Trophoblast cell (in vitro differentiated cells and primary cell): Measurements from ENCODE around the gene ARHGAP26.

Experiments
- DNase-seq, 2 donors: peaks; one replicate each; pipeline ENCODE4 v3.0.0-alpha.2; 2016
- H2AFZ ChIP-seq: 2 replicates; pipeline ENCODE4 v1.6.1; 2013; ENCODE audit warnings: low read length, moderate library complexity, mild to moderate bottlenecking; ENCODE audit not compliant: insufficient read depth, poor library complexity
- H2AK5ac ChIP-seq: 2 replicates; pipeline ENCODE4 v1.6.1; 2013; ENCODE audit warnings: mild to moderate bottlenecking, low read length
- H2BK120ac ChIP-seq: 2 replicates; pipeline ENCODE4 v1.6.1; 2013; ENCODE audit warnings: low read length, mild to moderate bottlenecking, moderate library complexity; ENCODE audit not compliant: insufficient read depth, poor library complexity
- H2BK12ac ChIP-seq: 2 replicates; pipeline ENCODE4 v1.6.1; 2013; ENCODE audit warnings: mild to moderate bottlenecking, low read length, moderate library complexity
- H2BK5ac ChIP-seq: 2 replicates; pipeline ENCODE4 v1.6.1; 2013; ENCODE audit warnings: low read length, low read depth, moderate library complexity, mild to moderate bottlenecking; ENCODE audit not compliant: poor library complexity
- H3K14ac ChIP-seq: 2 replicates; pipeline ENCODE4 v1.6.1; 2013; ENCODE audit warnings: mild to moderate bottlenecking, low read length
- H3K18ac ChIP-seq: 2 replicates; pipeline ENCODE4 v1.6.1; 2013; ENCODE audit warnings: mild to moderate bottlenecking, low read length
- H3K23ac ChIP-seq: 2 replicates; pipeline ENCODE4 v1.6.1; 2013; ENCODE audit warnings: low read length
- H3K27ac ChIP-seq: 2 replicates; pipeline ENCODE4 v1.5.1; 2013; ENCODE audit warnings: low read depth, mild to moderate bottlenecking, inconsistent platforms, low read length, moderate library complexity
- H3K27me3 ChIP-seq: 2 replicates; pipeline ENCODE4 v1.6.1; 2013; ENCODE audit warnings: inconsistent platforms, mild to moderate bottlenecking, low read length, moderate library complexity; ENCODE audit not compliant: insufficient read depth
- H3K36me3 ChIP-seq, 2 experiments: 1 replicate in 1 of 2; 2 replicates in 1 of 2; pipeline ENCODE4 v1.6.1; 2013; ENCODE audit warnings: low read length in 2 of 2, mild to moderate bottlenecking in 2 of 2, moderate library complexity in 1 of 2; ENCODE audit not compliant: insufficient read depth in 2 of 2, control insufficient read depth in 1 of 2
- H3K4ac ChIP-seq: 2 replicates; pipeline ENCODE4 v1.6.1; 2013; ENCODE audit warnings: low read depth, mild to moderate bottlenecking, low read length, moderate library complexity
- H3K4me1 ChIP-seq, 2 experiments: 1 replicate in 1 of 2; 2 replicates in 1 of 2; pipeline ENCODE4 v1.6.1; 2013; ENCODE audit warnings: low read length in 2 of 2, mild to moderate bottlenecking in 2 of 2, moderate library complexity in 1 of 2; ENCODE audit not compliant: insufficient read depth in 2 of 2, control insufficient read depth in 1 of 2
- H3K4me2 ChIP-seq: 2 replicates; pipeline ENCODE4 v1.6.1; 2013; ENCODE audit warnings: inconsistent platforms, mild to moderate bottlenecking, low read length, moderate library complexity
- H3K4me3 ChIP-seq: 2 replicates; pipeline ENCODE4 v1.5.1; 2013; ENCODE audit warnings: mild to moderate bottlenecking, low read depth, low read length, inconsistent platforms
- H3K79me1 ChIP-seq: one replicate; pipeline ENCODE4 v1.6.1; 2013; ENCODE audit warnings: low read length
- H3K79me2 ChIP-seq: 2 replicates; pipeline ENCODE4 v1.6.1; 2013; ENCODE audit warnings: low read length, mild to moderate bottlenecking; ENCODE audit not compliant: control insufficient read depth, insufficient read depth, poor library complexity
- H3K9ac ChIP-seq: 2 replicates; pipeline ENCODE4 v1.6.1; 2013; ENCODE audit warnings: mild to moderate bottlenecking, low read length
- H3K9me3 ChIP-seq: 2 replicates; pipeline ENCODE4 v1.6.1; 2013; ENCODE audit warnings: low read depth, mild to moderate bottlenecking, control low read depth, inconsistent platforms, low read length; ENCODE audit not compliant: insufficient read depth
- H4K12ac ChIP-seq: 2 replicates; pipeline ENCODE4 v1.6.1; 2013; ENCODE audit warnings: low read depth, mild to moderate bottlenecking, low read length, moderate library complexity
- H4K8ac ChIP-seq: 2 replicates; pipeline ENCODE4 v1.6.1; 2013; ENCODE audit warnings: low read depth, mild to moderate bottlenecking, low read length, moderate library complexity
- H4K91ac ChIP-seq: one replicate; pipeline ENCODE4 v1.6.1; 2013; ENCODE audit warnings: low read depth, mild to moderate bottlenecking, low read length, moderate library complexity
- WGBS: extraction: QIAGEN DNeasy Blood & Tissue Kit; methylation state at CpG from one replicate; pipeline ENCODE4 v1.1.7; 2013; ENCODE audit warnings: missing lambda C conversion rate; ENCODE audit not compliant: insufficient read length, insufficient coverage; ENCODE audit errors: extremely low coverage; 5-methylcytosine and 5-hydroxymethylcytosine counted together

Gene ARHGAP26

DNA sequence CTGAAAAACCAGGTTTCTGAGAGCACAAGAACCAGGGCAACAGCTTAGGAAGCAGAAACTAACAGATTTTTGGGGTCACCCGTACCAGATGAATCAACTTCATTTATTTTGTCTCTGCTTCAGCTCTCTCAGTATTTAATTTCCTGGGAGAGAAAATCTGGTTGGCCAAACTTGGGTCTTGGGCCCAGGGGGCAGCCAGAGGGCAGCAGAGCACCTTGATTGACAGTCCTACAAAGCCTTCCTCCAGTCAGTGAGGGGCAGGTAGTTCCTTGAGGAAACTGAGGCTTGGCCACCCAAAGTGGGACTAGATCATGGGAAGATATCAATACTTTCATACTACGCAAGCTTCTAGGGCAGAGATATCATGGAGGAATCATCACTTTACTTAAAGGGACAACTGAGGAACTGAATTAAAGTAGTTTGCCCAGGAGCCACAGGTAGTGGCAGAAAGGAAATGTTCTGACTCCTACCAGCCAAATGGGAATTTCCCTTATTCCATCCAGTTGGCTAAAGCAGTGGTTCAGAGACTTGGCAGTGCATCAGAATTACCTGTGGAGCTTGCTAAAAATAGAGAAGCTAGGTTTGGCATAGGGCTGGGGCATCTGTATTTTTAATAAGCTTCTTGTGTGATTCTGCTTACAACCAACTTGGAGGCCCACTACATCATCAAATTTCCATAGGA is 21.5 kb upstream of the ARHGAP26 start:
- no peak overlapping the region for H4K8ac ChIP-seq
- H4K91ac ChIP-seq, result no peak overlapping the region
- H3K27ac ChIP-seq, result no peak overlapping the region
- H3K4me2 ChIP-seq, result no peak overlapping the region
- no peak overlapping the region for H2AK5ac ChIP-seq
- peak in 1 of 2 donors; percentile 58 for DNase-seq
- no peaks in the 10 kb centered on the region for H3K27me3 ChIP-seq
- no peak overlapping the region for H3K4ac ChIP-seq
- no peak overlapping the region for H3K14ac ChIP-seq
- H3K79me2 ChIP-seq, result no peaks in the 10 kb centered on the region
- WGBS, result no CpG with 5 or more reads among the region's 2 CpGs
- H3K36me3 ChIP-seq, result no peaks in the 10 kb centered on the region
- peaks cover 2% of the 10 kb centered on the region in 2 experiments for H3K4me1 ChIP-seq
- H3K4me3 ChIP-seq, result no peak overlapping the region
- H3K23ac ChIP-seq, result no peak overlapping the region
- no peak overlapping the region for H2BK120ac ChIP-seq
- H2BK12ac ChIP-seq, result no peak overlapping the region
- no peak overlapping the region for H2BK5ac ChIP-seq
- no peaks in the 10 kb centered on the region for H3K9me3 ChIP-seq
- no peak overlapping the region for H2AFZ ChIP-seq
- no peaks in the 10 kb centered on the region for H3K79me1 ChIP-seq
- no peak overlapping the region for H4K12ac ChIP-seq
- H3K9ac ChIP-seq, result no peak overlapping the region
- H3K18ac ChIP-seq, result no peak overlapping the region

DNA sequence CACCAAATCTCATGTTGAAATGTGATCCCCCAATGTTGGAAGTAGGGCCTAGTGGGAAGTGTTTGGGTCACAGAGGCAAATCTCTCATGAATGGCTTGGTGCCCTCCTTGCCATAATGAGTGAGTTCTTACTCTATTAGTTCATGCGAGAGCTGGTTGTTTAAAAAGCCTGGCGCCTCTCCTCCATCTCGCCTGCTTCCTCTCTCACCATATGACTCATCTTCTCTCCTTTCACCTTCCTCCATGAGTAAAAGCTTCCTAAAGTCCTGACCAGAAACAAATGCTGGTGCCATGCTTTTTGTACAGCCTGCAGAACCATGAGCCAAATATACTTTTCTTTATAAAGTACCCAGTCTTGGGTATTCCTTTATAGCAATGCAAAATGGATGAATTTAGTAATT is 20.9 kb upstream of the ARHGAP26 start:
- H4K8ac ChIP-seq, result no peak overlapping the region
- H3K14ac ChIP-seq, result no peak overlapping the region
- H3K4me2 ChIP-seq, result no peak overlapping the region
- H3K27ac ChIP-seq, result no peak overlapping the region
- H3K27me3 ChIP-seq, result no peaks in the 10 kb centered on the region
- H4K12ac ChIP-seq, result no peak overlapping the region
- H2BK120ac ChIP-seq, result no peak overlapping the region
- H3K79me2 ChIP-seq, result no peaks in the 10 kb centered on the region
- H2AFZ ChIP-seq, result no peak overlapping the region
- WGBS, result no CpG with 5 or more reads among the region's 3 CpGs
- H4K91ac ChIP-seq, result no peak overlapping the region
- DNase-seq, result peak in 1 of 2 donors; percentile 60
- no peaks in the 10 kb centered on the region for H3K9me3 ChIP-seq
- no peaks in the 10 kb centered on the region for H3K79me1 ChIP-seq
- H3K9ac ChIP-seq, result no peak overlapping the region
- H3K36me3 ChIP-seq, result no peaks in the 10 kb centered on the region
- H3K4ac ChIP-seq, result no peak overlapping the region
- H2AK5ac ChIP-seq, result no peak overlapping the region
- no peak overlapping the region for H3K18ac ChIP-seq
- no peak overlapping the region for H3K4me3 ChIP-seq
- H3K4me1 ChIP-seq, result peaks cover 2% of the 10 kb centered on the region in 2 experiments
- no peak overlapping the region for H3K23ac ChIP-seq
- H2BK12ac ChIP-seq, result no peak overlapping the region
- H2BK5ac ChIP-seq, result no peak overlapping the region

DNA sequence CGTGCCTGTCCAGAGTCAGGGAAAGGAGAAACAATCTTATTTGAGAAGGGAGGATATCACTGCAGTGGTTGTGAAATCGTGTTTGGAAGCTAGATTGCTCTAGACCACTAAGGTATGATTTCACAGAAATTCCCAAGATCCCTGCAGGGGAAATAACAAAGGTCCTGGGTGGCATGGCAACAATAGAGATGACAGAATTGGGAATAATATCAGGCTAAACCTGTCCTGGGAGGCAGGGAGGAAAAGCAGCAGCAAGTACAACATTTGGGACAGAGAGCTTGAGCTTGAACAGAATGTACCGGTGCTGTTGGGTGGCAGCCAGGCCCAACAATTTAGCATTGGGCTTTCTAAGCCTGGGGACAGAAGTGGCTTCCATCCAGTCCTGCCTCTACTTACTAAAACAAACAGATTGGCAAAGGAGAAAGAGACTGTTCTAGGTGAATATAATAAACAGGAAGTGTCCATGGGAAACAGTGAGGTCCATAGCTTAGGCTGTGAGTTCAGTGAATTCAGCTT is 17.0 kb upstream of the ARHGAP26 start:
- H3K27me3 ChIP-seq, result no peaks in the 10 kb centered on the region
- H2BK120ac ChIP-seq, result no peak overlapping the region
- no peak overlapping the region for H4K12ac ChIP-seq
- WGBS, result no CpG with 5 or more reads among the region's 3 CpGs
- H3K4me3 ChIP-seq, result no peak overlapping the region
- peak; percentile 89 to 96 for DNase-seq
- no peak overlapping the region for H3K27ac ChIP-seq
- H3K79me1 ChIP-seq, result no peaks in the 10 kb centered on the region
- no peaks in the 10 kb centered on the region for H3K36me3 ChIP-seq
- no peak overlapping the region for H2AK5ac ChIP-seq
- no peak overlapping the region for H3K23ac ChIP-seq
- H4K8ac ChIP-seq, result no peak overlapping the region
- no peak overlapping the region for H3K14ac ChIP-seq
- no peak overlapping the region for H3K9ac ChIP-seq
- H3K79me2 ChIP-seq, result no peaks in the 10 kb centered on the region
- H3K4me1 ChIP-seq, result peaks cover 2% of the 10 kb centered on the region in 2 experiments
- H3K4me2 ChIP-seq, result peak overlapping the region; percentile 21
- H4K91ac ChIP-seq, result no peak overlapping the region
- H2BK5ac ChIP-seq, result no peak overlapping the region
- H2AFZ ChIP-seq, result no peak overlapping the region
- no peak overlapping the region for H2BK12ac ChIP-seq
- H3K9me3 ChIP-seq, result no peaks in the 10 kb centered on the region
- H3K18ac ChIP-seq, result no peak overlapping the region
- H3K4ac ChIP-seq, result no peak overlapping the region

DNA sequence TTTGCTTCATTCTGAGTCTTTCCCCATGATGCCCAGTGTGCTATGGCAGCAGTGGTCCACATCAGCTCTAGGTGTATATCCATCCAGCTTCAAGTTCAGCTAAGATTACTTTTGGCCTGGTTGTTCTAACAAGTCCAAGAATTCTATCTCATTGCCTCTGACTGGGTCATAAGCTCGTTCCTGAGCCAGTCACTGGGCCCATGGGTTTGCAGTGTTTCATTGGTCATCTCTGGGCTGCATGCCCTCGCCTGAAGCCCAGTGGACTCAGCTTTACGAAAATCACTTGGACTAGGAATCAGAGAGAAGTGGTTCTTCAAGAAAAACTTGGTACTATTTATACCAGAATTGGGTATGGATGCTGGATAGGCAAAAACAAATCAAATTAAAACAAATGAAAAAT is 16.1 kb upstream of the ARHGAP26 start:
- H2BK120ac ChIP-seq, result no peak overlapping the region
- DNase-seq, result no peak
- no peak overlapping the region for H4K91ac ChIP-seq
- H2AK5ac ChIP-seq, result no peak overlapping the region
- H3K4me1 ChIP-seq, result peaks cover 2% of the 10 kb centered on the region in 2 experiments
- H2AFZ ChIP-seq, result no peak overlapping the region
- no peak overlapping the region for H3K23ac ChIP-seq
- WGBS, result no CpG with 5 or more reads among the region's 3 CpGs
- H3K27ac ChIP-seq, result no peak overlapping the region
- H3K14ac ChIP-seq, result no peak overlapping the region
- H3K9me3 ChIP-seq, result no peaks in the 10 kb centered on the region
- H3K4me3 ChIP-seq, result no peak overlapping the region
- H3K9ac ChIP-seq, result no peak overlapping the region
- no peaks in the 10 kb centered on the region for H3K36me3 ChIP-seq
- no peak overlapping the region for H4K8ac ChIP-seq
- H3K27me3 ChIP-seq, result no peaks in the 10 kb centered on the region
- H3K18ac ChIP-seq, result no peak overlapping the region
- H2BK12ac ChIP-seq, result no peak overlapping the region
- H3K4ac ChIP-seq, result no peak overlapping the region
- H3K4me2 ChIP-seq, result no peak overlapping the region
- H3K79me2 ChIP-seq, result no peaks in the 10 kb centered on the region
- H2BK5ac ChIP-seq, result no peak overlapping the region
- no peaks in the 10 kb centered on the region for H3K79me1 ChIP-seq
- no peak overlapping the region for H4K12ac ChIP-seq
